OCI-LY7 (cell line): Measurements from ENCODE around the gene DHX34.
A peak's percentile ranks its signal among the peaks of the same experiment; 100 is the strongest.

ENCODE experiments used
- EZH2phosphoT487 ChIP-seq: fragments of 200-600 bp; sonication (generic); IDR thresholded peaks from 2 replicates; pipeline ENCODE4 v1.6.1; 2018; ENCODE audit warnings: low read depth, borderline replicate concordance, mild to moderate bottlenecking, mixed run types, antibody characterized with exemption, low read length, moderate library complexity, mixed read lengths
- TF ChIP-seq, protein P1 (sequence below): fragments of 200-600 bp; sonication (generic); conservative IDR thresholded peaks from 2 replicates; pipeline ENCODE4 v1.5.1; 2014; ENCODE audit warnings: mild to moderate bottlenecking, antibody characterized with exemption, low read length, moderate library complexity, mixed read lengths

DNA sequence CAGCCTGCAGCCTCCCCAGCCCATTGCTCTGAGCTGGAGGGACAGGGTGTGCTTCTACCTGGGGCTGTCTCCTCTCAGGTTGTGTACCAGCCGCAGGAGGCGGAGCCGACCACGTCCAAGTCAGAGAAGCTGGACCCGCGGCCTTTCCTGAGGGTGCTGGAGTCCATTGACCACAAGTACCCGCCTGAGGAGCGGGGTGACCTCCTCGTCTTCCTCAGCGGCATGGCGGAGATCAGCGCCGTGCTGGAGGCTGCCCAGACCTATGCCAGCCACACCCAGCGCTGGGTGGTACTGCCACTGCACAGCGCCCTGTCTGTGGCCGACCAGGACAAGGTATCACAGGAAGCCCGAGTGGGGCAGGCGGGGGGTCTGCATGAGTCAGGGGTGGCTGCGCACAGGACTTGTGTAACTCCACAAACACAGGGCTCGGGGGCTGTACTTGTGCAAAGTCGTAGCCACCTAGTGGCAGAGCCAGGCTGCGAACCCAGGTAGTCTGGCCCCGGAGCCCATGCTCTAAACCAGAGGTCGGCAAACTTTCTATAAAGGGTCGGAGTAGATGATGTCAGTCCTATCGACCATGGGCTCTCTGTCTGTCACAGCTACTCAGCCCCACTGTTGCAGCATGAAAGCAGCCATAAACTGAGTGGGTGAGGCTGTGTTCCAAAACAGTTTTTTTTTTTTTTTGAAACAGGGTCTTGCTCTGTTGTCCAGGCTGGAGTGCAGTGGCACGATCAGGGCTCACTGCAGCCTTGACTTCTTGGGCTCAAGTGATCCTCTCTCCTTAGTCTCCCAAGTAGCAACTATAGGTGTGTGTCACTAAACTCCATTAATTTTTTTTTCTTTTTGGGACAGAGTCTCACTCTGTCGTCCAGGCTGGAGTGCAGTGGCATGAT is 8.9 kb downstream of the DHX34 start:
- TF ChIP-seq, protein P1, sequence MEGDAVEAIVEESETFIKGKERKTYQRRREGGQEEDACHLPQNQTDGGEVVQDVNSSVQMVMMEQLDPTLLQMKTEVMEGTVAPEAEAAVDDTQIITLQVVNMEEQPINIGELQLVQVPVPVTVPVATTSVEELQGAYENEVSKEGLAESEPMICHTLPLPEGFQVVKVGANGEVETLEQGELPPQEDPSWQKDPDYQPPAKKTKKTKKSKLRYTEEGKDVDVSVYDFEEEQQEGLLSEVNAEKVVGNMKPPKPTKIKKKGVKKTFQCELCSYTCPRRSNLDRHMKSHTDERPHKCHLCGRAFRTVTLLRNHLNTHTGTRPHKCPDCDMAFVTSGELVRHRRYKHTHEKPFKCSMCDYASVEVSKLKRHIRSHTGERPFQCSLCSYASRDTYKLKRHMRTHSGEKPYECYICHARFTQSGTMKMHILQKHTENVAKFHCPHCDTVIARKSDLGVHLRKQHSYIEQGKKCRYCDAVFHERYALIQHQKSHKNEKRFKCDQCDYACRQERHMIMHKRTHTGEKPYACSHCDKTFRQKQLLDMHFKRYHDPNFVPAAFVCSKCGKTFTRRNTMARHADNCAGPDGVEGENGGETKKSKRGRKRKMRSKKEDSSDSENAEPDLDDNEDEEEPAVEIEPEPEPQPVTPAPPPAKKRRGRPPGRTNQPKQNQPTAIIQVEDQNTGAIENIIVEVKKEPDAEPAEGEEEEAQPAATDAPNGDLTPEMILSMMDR = peak; percentile 67
- TF ChIP-seq EZH2phosphoT487 = no peak
